SK-N-SH (cell line): Measurements from ENCODE around the gene TMCO6. TPM values are rescaled to one million over a fixed set of nuclear protein-coding genes. Genes with fewer than 3 reads are reported as not detected.

Experiments
- CTCF ChIA-PET: fragments of 300-600, 350-600 bp; formaldehyde crosslinking; extraction: SDS; loops from one replicate; lab custom pipeline; 2021; lab: Yijun Ruan, JAX
- POLR2A ChIA-PET: fragments of 350-600 bp; sonication (Branson Sonifier 250); formaldehyde crosslinking; extraction: SDS; loops from one replicate; lab custom pipeline; 2020; ENCODE audit warnings: antibody characterized with exemption, inconsistent platforms; lab: Yijun Ruan, JAX
- DNase-seq: peaks from one replicate; pipeline ENCODE4 v3.0.0; 2012
- H2AFZ ChIP-seq: fragments of 200-600 bp; sonication (generic); 2 replicates; pipeline ENCODE4 v1.8.1; 2016; ENCODE audit warnings: antibody characterized with exemption, mild to moderate bottlenecking, low read depth
- H3F3A ChIP-seq: fragments of 200-600 bp; sonication (generic); replicated peaks from 2 replicates; pipeline ENCODE3; 2016; ENCODE audit warnings: antibody characterized with exemption, mild to moderate bottlenecking; ENCODE audit not compliant: insufficient read depth
- H3K27ac ChIP-seq, 2 experiments: fragments of 200-500 bp in 1 of 2; fragments of 200-600 bp in 1 of 2; sonication (Bioruptor generic) in 1 of 2; sonication (generic), shearing (Covaris generic) in 1 of 2; 2 replicates each; pipeline versions ENCODE4 v1.5.1 to v1.6.1; 2014 to 2016; ENCODE audit warnings: low read depth in 2 of 2, inconsistent platforms in 1 of 2, low read length in 1 of 2, mild to moderate bottlenecking in 1 of 2, mixed read lengths in 1 of 2
- H3K27me3 ChIP-seq: fragments of 200-600 bp; sonication (generic), shearing (Covaris generic); 2 replicates; pipeline ENCODE4 v1.6.1; 2016; ENCODE audit warnings: mixed run types; ENCODE audit not compliant: insufficient read depth
- H3K36me3 ChIP-seq, 2 experiments: fragments of 200-500 bp in 1 of 2; fragments of 200-600 bp in 1 of 2; sonication (Bioruptor generic) in 1 of 2; sonication (generic) in 1 of 2; replicated peaks in 1 of 2; 2 replicates each; pipeline versions ENCODE3 to v1.5.1; 2014 to 2016; ENCODE audit warnings: low read length in 1 of 2, mild to moderate bottlenecking in 1 of 2; ENCODE audit not compliant: insufficient read depth in 2 of 2, control insufficient read depth in 1 of 2
- H3K4me1 ChIP-seq, 2 experiments: fragments of 200-500 bp in 1 of 2; fragments of 200-600 bp in 1 of 2; sonication (Bioruptor generic) in 1 of 2; sonication (generic), shearing (Covaris generic) in 1 of 2; 2 replicates each; pipeline versions ENCODE4 v1.5.1 to v1.6.1; 2014 to 2016; ENCODE audit warnings: low read depth in 1 of 2, low read length in 1 of 2, mixed run types in 1 of 2; ENCODE audit not compliant: insufficient read depth in 2 of 2, control insufficient read depth in 1 of 2
- H3K4me2 ChIP-seq: fragments of 200-600 bp; sonication (generic), shearing (Covaris generic); 2 replicates; pipeline ENCODE4 v1.6.1; 2017; ENCODE audit warnings: mixed run types
- H3K4me3 ChIP-seq, 2 experiments: fragments of 200-500 bp in 1 of 2; fragments of 200-600 bp in 1 of 2; sonication (Bioruptor generic) in 1 of 2; sonication (generic), shearing (Covaris generic) in 1 of 2; 2 replicates each; pipeline versions ENCODE4 v1.5.1 to v1.8.1; 2014 to 2016; ENCODE audit warnings: low read depth in 2 of 2, inconsistent platforms in 1 of 2, low read length in 1 of 2, mild to moderate bottlenecking in 1 of 2, mixed read lengths in 1 of 2, moderate library complexity in 1 of 2
- H3K79me2 ChIP-seq: fragments of 200-600 bp; sonication (generic); 2 replicates; pipeline ENCODE4 v1.8.1; 2017; ENCODE audit warnings: mild to moderate bottlenecking; ENCODE audit not compliant: insufficient read depth
- H3K9ac ChIP-seq: fragments of 200-600 bp; sonication (generic); 2 replicates; pipeline ENCODE4 v1.6.1; 2017; ENCODE audit warnings: mixed run types
- H3K9me2 ChIP-seq: fragments of 200-600 bp; sonication (generic); 2 replicates; pipeline ENCODE4 v1.6.1; 2017; ENCODE audit warnings: mixed run types
- H3K9me3 ChIP-seq: fragments of 200-600 bp; sonication (generic); 2 replicates; pipeline ENCODE4 v1.6.1; 2017; ENCODE audit warnings: mixed run types, mild to moderate bottlenecking, moderate library complexity
- H4K20me1 ChIP-seq: fragments of 200-600 bp; sonication (generic); 2 replicates; pipeline ENCODE4 v1.6.1; 2017; ENCODE audit warnings: mild to moderate bottlenecking, mixed run types; ENCODE audit not compliant: insufficient read depth
- CTCF ChIP-seq: fragments of 200-600 bp; sonication (generic); IDR thresholded peaks from 2 replicates; pipeline ENCODE4 v1.6.1; 2017; ENCODE audit warnings: antibody characterized with exemption, mild to moderate bottlenecking, moderate library complexity
- FOSL2 ChIP-seq: IDR thresholded peaks from 2 replicates; pipeline ENCODE4 v1.4.0; 2012; ENCODE audit warnings: low read depth, mild to moderate bottlenecking, moderate library complexity, borderline replicate concordance
- GABPA ChIP-seq: IDR thresholded peaks from 2 replicates; pipeline ENCODE4 v1.4.0; 2012; ENCODE audit warnings: low read depth, mild to moderate bottlenecking
- GATA2 ChIP-seq: sonication (generic); formaldehyde crosslinking; IDR thresholded peaks from 2 replicates; pipeline ENCODE4 v1.5.0; 2020; ENCODE audit warnings: mild to moderate bottlenecking, missing genetic modification reagents
- IRF3 ChIP-seq: fragments of 150-350 bp; IDR thresholded peaks from 2 replicates; pipeline ENCODE4 v1.6.1; 2016; ENCODE audit warnings: mild to moderate bottlenecking, low read depth, low read length
- JUND ChIP-seq: IDR thresholded peaks from 2 replicates; pipeline ENCODE4 v1.4.0; 2012
- MEF2A ChIP-seq: IDR thresholded peaks from 2 replicates; pipeline ENCODE4 v1.4.0; 2012; ENCODE audit warnings: low read depth, borderline replicate concordance
- MXI1 ChIP-seq: IDR thresholded peaks from 2 replicates; pipeline ENCODE4 v1.6.1; 2012; ENCODE audit warnings: mild to moderate bottlenecking, low read depth, low read length, improper control_type of control experiment
- NRF1 ChIP-seq: IDR thresholded peaks from 2 replicates; pipeline ENCODE4 v1.6.1; 2012; ENCODE audit warnings: low read depth, mild to moderate bottlenecking, low read length
- POLR2AphosphoS5 ChIP-seq: IDR thresholded peaks from 2 replicates; pipeline ENCODE4 v1.6.1; 2012; ENCODE audit warnings: low read depth, low read length
- RXRA ChIP-seq: IDR thresholded peaks from 2 replicates; pipeline ENCODE4 v1.4.0; 2012; ENCODE audit warnings: low read depth, mild to moderate bottlenecking, borderline replicate concordance
- TAF1 ChIP-seq: IDR thresholded peaks from 2 replicates; pipeline ENCODE4 v1.6.1; 2012; ENCODE audit warnings: low read depth, mild to moderate bottlenecking, low read length, moderate library complexity, borderline replicate concordance
- TCF12 ChIP-seq: IDR thresholded peaks from 2 replicates; pipeline ENCODE4 v1.4.0; 2012
- TEAD4 ChIP-seq: IDR thresholded peaks from 2 replicates; pipeline ENCODE4 v1.4.0; 2012; ENCODE audit warnings: mild to moderate bottlenecking, borderline replicate concordance; ENCODE audit not compliant: insufficient read depth
- WGBS: methylation state at CpG from one replicate; pipeline ENCODE4 v1.1.6; 2017; ENCODE audit warnings: low lambda C conversion rate; 5-methylcytosine and 5-hydroxymethylcytosine counted together
- polyA plus RNA-seq, 3 experiments: library from polyadenylated mRNA; depleted of rRNA; stranded (reverse); fragments of >200 nt; gene quantifications; 2 replicates each; pipeline ENCODE4 v1.2.3, GENCODE V29; 2012

TMCO6 gene
- polyA plus RNA-seq, 1 of the 3 experiments (the other 2 are of a cell fraction), result 27.7 TPM

- DNase-seq, result no peak
- Histone ChIP-seq H4K20me1 (no peaks in the 10 kb centered on the region), H2AFZ (no peak within 1 kb of the TSS), H3K27me3 (no peaks in the 10 kb centered on the region), H3K4me3 (no peak within 1 kb of the TSS), H3K79me2 (no peaks in the 10 kb centered on the region), H3K9me2 (no peaks in the 10 kb centered on the region), H3F3A (no peaks in the 10 kb centered on the region), H3K36me3 (no peaks in the 10 kb centered on the region), H3K9me3 (no peaks in the 10 kb centered on the region), H3K9ac (no peak within 1 kb of the TSS), H3K4me2 (no peak within 1 kb of the TSS), H3K27ac (no peak within 1 kb of the TSS), H3K4me1 (no peaks in the 10 kb centered on the region)
- ChIA-PET CTCF (no interaction called here), POLR2A (no interaction called here)
- TF ChIP-seq GATA2 (CRISPR knock-in tag) (no peak), TAF1 (no peak), TCF12 (no peak), TEAD4 (no peak), IRF3 (no peak), GABPA (no peak), JUND (no peak), POLR2AphosphoS5 (no peak), RXRA (no peak), MXI1 (no peak), FOSL2 (no peak), CTCF (no peak)
- 71% methylated on average over 12 of the region's 16 CpGs for WGBS
Observed at GRCh38 chr5:140633021-140633471, 6.2 kb upstream of the TMCO6 start, which contains the start of gene CD14. TSS of gene CD14 (minus strand) at chr5:140633175. CDS start at chr5:140633071, 104 bp downstream.

- H3K4me1 ChIP-seq, result no peaks in the 10 kb centered on the region
- no peaks in the 10 kb centered on the region for H3F3A ChIP-seq
- no peaks in the 10 kb centered on the region for H3K9me3 ChIP-seq
- no peaks in the 10 kb centered on the region for H3K27me3 ChIP-seq
- DNase-seq, result no peak
- H3K36me3 ChIP-seq, result no peaks in the 10 kb centered on the region
- H3K79me2 ChIP-seq, result no peaks in the 10 kb centered on the region
- no peak overlapping the region for H2AFZ ChIP-seq
- TF ChIP-seq NRF1, result no peak
- TF ChIP-seq TEAD4, result no peak
- TF ChIP-seq MEF2A, result no peak
- no peaks in the 10 kb centered on the region for H3K9me2 ChIP-seq
- ChIA-PET POLR2A (no interaction called here), CTCF (no interaction called here)
- no peak overlapping the region for H3K4me2 ChIP-seq
- no peak overlapping the region for H3K4me3 ChIP-seq
- H3K9ac ChIP-seq, result no peak overlapping the region
- 88% methylated on average over 2 of the region's 2 CpGs for WGBS
- no peaks in the 10 kb centered on the region for H4K20me1 ChIP-seq
- no peak overlapping the region for H3K27ac ChIP-seq
Observed at GRCh38 chr5:140633501-140633900, 5.8 kb upstream of the TMCO6 start.
